Measurements from ENCODE around the gene TMEM129.

Gene TMEM129

DNA sequence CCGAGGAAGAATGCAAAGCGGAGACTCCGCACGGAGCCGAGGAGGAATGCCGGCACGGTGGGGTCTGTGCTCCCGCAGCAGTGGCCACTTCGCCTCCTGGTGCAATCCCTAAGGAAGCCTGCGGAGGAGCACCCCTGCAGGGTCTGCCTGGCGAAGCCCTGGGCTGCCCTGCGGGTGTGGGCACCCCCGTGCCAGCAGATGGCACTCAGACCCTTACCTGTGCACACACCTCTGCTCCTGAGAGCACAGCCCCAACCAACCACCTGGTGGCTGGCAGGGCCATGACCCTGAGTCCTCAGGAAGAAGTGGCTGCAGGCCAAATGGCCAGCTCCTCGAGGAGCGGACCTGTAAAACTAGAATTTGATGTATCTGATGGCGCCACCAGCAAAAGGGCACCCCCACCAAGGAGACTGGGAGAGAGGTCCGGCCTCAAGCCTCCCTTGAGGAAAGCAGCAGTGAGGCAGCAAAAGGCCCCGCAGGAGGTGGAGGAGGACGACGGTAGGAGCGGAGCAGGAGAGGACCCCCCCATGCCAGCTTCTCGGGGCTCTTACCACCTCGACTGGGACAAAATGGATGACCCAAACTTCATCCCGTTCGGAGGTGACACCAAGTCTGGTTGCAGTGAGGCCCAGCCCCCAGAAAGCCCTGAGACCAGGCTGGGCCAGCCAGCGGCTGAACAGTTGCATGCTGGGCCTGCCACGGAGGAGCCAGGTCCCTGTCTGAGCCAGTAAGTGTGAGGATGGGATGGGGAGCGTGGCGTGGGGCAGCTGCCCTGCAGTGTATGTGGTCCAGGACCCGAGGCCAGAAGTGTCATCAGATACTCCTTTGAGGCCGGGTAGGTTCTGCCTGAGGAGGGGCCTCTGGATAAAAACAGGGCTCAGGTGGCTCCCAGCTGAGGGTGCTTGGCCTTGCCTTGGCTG is 7.2 kb upstream of the TMEM129 start:
- no peak overlapping the region for H3K4me3 ChIP-seq (ENCODE audit: low read length)
- TF ChIP-seq, protein P1, sequence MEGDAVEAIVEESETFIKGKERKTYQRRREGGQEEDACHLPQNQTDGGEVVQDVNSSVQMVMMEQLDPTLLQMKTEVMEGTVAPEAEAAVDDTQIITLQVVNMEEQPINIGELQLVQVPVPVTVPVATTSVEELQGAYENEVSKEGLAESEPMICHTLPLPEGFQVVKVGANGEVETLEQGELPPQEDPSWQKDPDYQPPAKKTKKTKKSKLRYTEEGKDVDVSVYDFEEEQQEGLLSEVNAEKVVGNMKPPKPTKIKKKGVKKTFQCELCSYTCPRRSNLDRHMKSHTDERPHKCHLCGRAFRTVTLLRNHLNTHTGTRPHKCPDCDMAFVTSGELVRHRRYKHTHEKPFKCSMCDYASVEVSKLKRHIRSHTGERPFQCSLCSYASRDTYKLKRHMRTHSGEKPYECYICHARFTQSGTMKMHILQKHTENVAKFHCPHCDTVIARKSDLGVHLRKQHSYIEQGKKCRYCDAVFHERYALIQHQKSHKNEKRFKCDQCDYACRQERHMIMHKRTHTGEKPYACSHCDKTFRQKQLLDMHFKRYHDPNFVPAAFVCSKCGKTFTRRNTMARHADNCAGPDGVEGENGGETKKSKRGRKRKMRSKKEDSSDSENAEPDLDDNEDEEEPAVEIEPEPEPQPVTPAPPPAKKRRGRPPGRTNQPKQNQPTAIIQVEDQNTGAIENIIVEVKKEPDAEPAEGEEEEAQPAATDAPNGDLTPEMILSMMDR (IDR thresholded peaks at IDR 0.05; ENCODE audit: insufficient read depth, low read depth, low read length, missing control alignments): no peak
- no peak for DNase-seq (ENCODE audit: low read depth)

DNA sequence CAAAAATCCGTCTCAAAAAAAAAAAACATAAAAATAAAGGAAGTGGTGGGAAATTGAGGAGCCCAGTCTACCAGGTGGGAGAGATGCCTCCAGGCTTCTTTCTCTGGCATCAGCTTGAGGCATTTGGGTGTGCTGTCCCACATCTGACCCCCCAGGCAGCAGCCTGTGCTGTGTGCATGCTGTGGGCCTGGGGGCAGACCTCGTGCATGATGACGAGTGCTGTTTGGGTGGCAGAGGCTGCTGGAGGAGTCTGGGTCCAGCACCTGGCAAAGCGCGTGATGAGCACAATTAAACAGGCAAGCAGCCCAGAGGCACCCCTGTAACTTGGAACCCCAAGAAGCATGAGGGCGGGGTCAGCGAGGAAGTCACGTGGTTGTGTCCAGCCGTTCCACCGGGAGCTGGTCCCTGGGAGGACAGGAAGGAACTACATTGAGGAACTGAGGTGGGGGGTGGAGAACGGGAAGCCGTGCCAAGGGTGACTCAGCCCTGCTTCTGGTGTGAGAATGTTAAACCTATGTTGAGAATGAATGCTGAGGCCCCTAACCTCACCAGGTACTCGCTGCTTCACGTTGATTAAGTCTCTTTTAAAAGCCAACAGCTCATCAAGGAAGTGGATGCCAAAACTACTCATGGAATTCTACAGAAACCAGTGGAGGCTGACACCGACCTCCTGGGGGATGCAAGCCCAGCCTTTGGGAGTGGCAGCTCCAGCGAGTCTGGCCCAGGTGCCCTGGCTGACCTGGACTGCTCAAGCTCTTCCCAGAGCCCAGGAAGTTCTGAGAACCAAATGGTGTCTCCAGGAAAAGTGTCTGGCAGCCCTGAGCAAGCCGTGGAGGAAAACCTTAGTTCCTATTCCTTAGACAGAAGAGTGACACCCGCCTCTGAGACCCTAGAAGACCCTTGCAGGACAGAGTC is 6.3 kb upstream of the TMEM129 start:
- TF ChIP-seq, protein P1 (IDR thresholded peaks at IDR 0.05; ENCODE audit: insufficient read depth, low read depth, low read length, missing control alignments): no peak
- peak; percentile 93 for DNase-seq (ENCODE audit: low read depth)
- no peak overlapping the region for H3K4me3 ChIP-seq (ENCODE audit: low read length)

DNA sequence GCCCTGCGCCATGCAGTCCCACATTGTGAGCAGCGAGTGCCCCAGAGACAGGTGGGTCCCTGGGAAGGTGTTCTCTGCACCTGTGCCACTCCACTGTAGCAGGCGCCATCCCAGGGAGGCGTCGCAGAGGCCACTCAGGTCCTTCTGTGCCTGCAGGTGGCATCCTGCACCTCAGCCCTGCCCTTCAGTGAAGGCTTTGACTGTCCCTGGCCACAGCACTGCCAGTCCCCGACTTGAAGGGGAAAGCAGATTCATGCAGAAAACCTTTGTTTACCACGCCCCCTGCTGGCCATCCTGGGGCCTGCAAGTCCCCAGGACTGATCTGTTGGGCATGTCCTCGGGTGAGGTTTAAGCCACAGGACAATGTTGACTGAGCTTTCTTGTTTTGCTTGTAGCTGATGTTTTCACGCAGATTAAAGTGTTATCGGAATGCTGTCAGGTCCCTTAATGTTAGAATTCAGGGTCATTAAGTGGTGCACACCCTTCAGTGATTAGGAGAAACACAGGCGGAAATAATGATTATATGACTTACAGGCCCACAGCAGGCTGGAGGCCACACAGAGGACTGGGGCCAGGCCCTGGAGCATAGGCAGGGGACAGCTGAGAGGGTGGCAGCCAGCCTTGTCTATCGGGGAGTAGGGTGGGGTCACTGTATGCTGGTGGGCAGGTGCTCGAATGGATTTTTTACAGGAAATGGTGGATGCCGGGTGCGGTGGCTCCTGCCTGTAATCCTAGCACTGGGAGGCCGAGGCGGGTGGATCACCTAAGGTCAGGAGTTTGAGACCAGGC is 5.2 kb upstream of the TMEM129 start:
- DNase-seq (ENCODE audit: low read depth): peak; percentile 86
- H3K4me3 ChIP-seq (ENCODE audit: low read length): no peak overlapping the region
- TF ChIP-seq, protein P1 (IDR thresholded peaks at IDR 0.05; ENCODE audit: insufficient read depth, low read depth, low read length, missing control alignments): peak; percentile 99

DNA sequence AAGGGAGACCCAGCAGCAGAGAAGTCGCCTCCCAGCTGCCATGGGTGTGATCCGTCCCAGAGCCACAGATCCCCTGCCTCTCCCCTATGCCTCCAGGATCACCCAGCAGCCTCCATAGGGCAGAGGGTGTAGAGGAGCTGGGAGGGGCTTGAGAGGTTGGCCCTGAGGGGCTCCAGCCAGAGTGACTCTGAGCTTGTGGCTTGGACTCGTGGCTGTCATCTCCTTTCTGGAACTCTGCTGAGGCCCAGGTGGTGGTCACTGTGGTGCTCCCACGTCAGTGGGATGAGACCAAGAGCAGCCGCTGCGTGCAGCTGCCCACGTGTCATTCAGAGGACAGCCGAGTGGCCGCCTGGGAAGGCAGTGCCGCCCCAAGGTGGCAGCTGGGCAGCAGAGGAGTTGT is 4.4 kb upstream of the TMEM129 start:
- DNase-seq (ENCODE audit: low read depth): no peak
- H3K4me3 ChIP-seq (ENCODE audit: low read length): no peak overlapping the region
- TF ChIP-seq, protein P1 (IDR thresholded peaks at IDR 0.05; ENCODE audit: insufficient read depth, low read depth, low read length, missing control alignments): no peak

DNA sequence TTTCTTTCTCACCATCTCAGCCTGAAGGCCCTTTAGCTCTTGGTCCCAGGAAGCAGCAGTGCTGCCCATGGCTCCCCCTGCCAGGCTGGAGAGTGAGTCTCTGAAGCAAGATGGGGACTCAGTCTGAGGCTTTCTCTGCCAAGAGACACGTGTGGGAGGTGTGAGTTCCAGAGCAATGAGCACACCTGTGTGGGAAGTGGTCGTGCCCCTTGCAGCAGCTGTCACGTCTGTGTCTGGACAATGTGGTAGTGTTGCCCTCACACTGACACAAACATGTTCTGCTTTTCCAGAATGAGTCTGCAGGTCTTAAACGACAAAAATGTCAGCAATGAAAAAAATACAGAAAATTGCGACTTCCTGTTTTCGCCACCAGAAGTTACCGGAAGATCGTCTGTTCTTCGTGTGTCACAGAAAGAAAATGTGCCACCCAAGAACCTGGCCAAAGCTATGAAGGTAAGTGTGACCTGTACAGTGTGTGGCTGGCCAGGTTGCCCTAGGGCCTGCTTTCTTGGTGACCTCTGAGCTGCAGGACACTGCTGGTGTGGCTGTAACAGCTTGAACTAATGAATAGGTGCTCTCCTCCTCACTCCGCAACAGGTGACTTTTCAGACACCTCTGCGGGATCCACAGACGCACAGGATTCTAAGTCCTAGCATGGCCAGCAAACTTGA is 2.1 kb upstream of the TMEM129 start:
- TF ChIP-seq, protein P1 (IDR thresholded peaks at IDR 0.05; ENCODE audit: insufficient read depth, low read depth, low read length, missing control alignments): no peak
- DNase-seq (ENCODE audit: low read depth): no peak
- no peak overlapping the region for H3K4me3 ChIP-seq (ENCODE audit: low read length)

DNA sequence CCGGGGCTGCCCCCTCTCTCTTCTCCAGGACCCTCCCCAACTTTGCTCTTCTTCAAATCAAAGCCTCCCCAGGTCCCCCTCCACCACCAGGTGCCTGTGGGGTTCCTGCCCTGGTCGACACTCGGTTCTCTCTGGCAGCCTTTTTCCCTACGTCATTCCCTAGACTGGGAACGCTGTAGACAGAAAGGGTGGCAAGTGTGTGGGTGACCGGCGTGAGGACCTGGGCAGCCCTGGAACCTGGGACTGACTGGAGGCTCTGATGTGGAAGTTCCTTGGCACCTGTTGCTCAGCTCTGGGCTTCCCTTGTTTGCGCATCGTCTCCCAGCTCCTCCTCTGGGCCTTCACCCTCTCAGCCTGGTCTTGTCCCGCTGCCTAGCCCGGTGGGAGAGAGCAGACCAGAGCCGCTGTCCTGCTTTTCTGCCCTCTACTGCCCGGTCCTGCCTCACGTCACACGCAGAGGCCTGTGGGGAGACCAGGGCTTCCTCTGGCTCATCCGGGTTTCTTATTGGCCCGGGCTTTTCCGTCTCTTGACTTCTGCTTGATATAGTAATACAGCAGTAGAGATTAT is 1.5 kb upstream of the TMEM129 start:
- no peak for DNase-seq (ENCODE audit: low read depth)
- TF ChIP-seq, protein P1 (IDR thresholded peaks at IDR 0.05; ENCODE audit: insufficient read depth, low read depth, low read length, missing control alignments): no peak
- peak overlapping the region; percentile 58 for H3K4me3 ChIP-seq (ENCODE audit: low read length)
